K562 (cell line): ENCODE data around the gene NBR1. TPM values are rescaled to one million over a fixed set of nuclear protein-coding genes. Genes with fewer than 3 reads are reported as not detected.

Experiments
- ATAC-seq: fragments of 200-7000 bp; cut with Tn5 transposase; 3 replicates; pipeline ENCODE4 v1.9.1; 2020; ENCODE audit warnings: moderate library complexity
- BruUV-seq: library from RNA; stranded (reverse); fragments of 400-500 nt; replicated peaks from 2 replicates; lab custom pipeline; 2021; lab: Mats Ljungman, UMichigan
- CTCF ChIA-PET: fragments of 300-600 bp; formaldehyde crosslinking; extraction: SDS; loops from one replicate; lab custom pipeline; 2021; ENCODE audit warnings: low intra/inter-chr PET ratio; lab: Yijun Ruan, JAX
- POLR2A ChIA-PET: fragments of 300-600, 350-650 bp; sonication (Branson Sonifier 250); formaldehyde crosslinking; extraction: SDS; loops from one replicate; lab custom pipeline; 2021; ENCODE audit warnings: antibody characterized with exemption, inconsistent platforms; lab: Yijun Ruan, JAX
- DNase-seq, 4 experiments: peaks; one replicate each; pipeline versions ENCODE4 v3.0.0 to v3.0.0-alpha.2; 2011 to 2018; ENCODE audit warnings: low spot score in 3 of 4, mixed read lengths in 3 of 4; ENCODE audit errors: extremely low read depth in 1 of 4
- FAIRE-seq: peaks from 2 replicates; lab custom pipeline; 2011; peaks lifted over from hg19 to GRCh38; lab: Jason Lieb, UNC
- H2AFZ ChIP-seq: 2 replicates; pipeline ENCODE4 v1.6.0; 2011; ENCODE audit warnings: low read depth, low read length, control low read depth, inconsistent platforms
- H3K27ac ChIP-seq: fragments of 200-600 bp; 3 replicates; pipeline ENCODE4 v1.8.0; 2011; ENCODE audit warnings: low read depth, mild to moderate bottlenecking, control low read depth, inconsistent platforms, low read length, moderate library complexity, mixed read lengths; ENCODE audit errors: extremely low read depth
- H3K27me3 ChIP-seq, 2 experiments: fragments of 300-600 bp in 1 of 2; 2 replicates in 1 of 2; 3 replicates in 1 of 2; pipeline versions ENCODE4 v1.6.0 to v1.8.0; 2011; ENCODE audit warnings: inconsistent platforms in 2 of 2, low read length in 2 of 2, mild to moderate bottlenecking in 1 of 2, mixed read lengths in 1 of 2, moderate library complexity in 1 of 2; ENCODE audit not compliant: control insufficient read depth in 2 of 2, insufficient read depth in 2 of 2
- H3K36me3 ChIP-seq: fragments of 300-600 bp; 3 replicates; pipeline ENCODE4 v1.8.0; 2011; ENCODE audit warnings: mild to moderate bottlenecking, low read length, inconsistent platforms; ENCODE audit not compliant: control insufficient read depth, insufficient read depth
- H3K4me1 ChIP-seq, 2 experiments: fragments of 200-600 bp in 1 of 2; replicated peaks in 1 of 2; 2 replicates in 1 of 2; 3 replicates in 1 of 2; pipeline versions ENCODE4 v1.5.1 to v1.8.0; 2011; ENCODE audit warnings: inconsistent platforms in 2 of 2, low read length in 2 of 2, mild to moderate bottlenecking in 1 of 2, mixed read lengths in 1 of 2, moderate library complexity in 1 of 2; ENCODE audit not compliant: control insufficient read depth in 2 of 2, insufficient read depth in 2 of 2
- H3K4me2 ChIP-seq: 2 replicates; pipeline ENCODE4 v1.6.1; 2011; ENCODE audit warnings: low read length, control low read depth, inconsistent platforms, mixed read lengths; ENCODE audit not compliant: insufficient read depth
- H3K4me3 ChIP-seq: fragments of 200-600 bp; sonication (generic), shearing (Covaris generic); 2 replicates; pipeline ENCODE4 v1.5.1; 2016; ENCODE audit warnings: control low read depth, inconsistent platforms
- H3K79me2 ChIP-seq: fragments of 200-600 bp; 3 replicates; pipeline ENCODE4 v1.8.0; 2011; ENCODE audit warnings: low read length, inconsistent platforms; ENCODE audit not compliant: control insufficient read depth, insufficient read depth
- H3K9ac ChIP-seq, 2 experiments: 2 replicates each; pipeline versions ENCODE4 v1.6.0 to v1.6.1; 2011; ENCODE audit warnings: low read depth in 2 of 2, low read length in 2 of 2, control low read depth in 1 of 2, inconsistent platforms in 1 of 2, mild to moderate bottlenecking in 1 of 2, mixed read lengths in 1 of 2; ENCODE audit not compliant: insufficient read depth in 1 of 2
- H3K9me1 ChIP-seq: one replicate; pipeline ENCODE4 v1.6.0; 2011; ENCODE audit warnings: inconsistent platforms, mild to moderate bottlenecking, low read length, moderate library complexity; ENCODE audit not compliant: control insufficient read depth, insufficient read depth
- H3K9me3 ChIP-seq: replicated peaks from 2 replicates; pipeline ENCODE4 v1.5.1; 2011; ENCODE audit warnings: low read depth, low read length, inconsistent platforms; ENCODE audit not compliant: control insufficient read depth, insufficient read depth
- H4K20me1 ChIP-seq: replicated peaks from 2 replicates; pipeline ENCODE4 v1.6.1; 2011; ENCODE audit warnings: low read length, inconsistent platforms, mixed read lengths; ENCODE audit not compliant: control insufficient read depth, insufficient read depth
- FOXP1 ChIP-seq: sonication (generic); formaldehyde crosslinking; IDR thresholded peaks from 2 replicates; pipeline ENCODE4 v1.8.0; 2022; ENCODE audit warnings: mild to moderate bottlenecking, missing genetic modification reagents
- IRF2 ChIP-seq: sonication (generic); formaldehyde crosslinking; IDR thresholded peaks from 2 replicates; pipeline ENCODE4 v1.8.1; 2022; ENCODE audit warnings: mild to moderate bottlenecking, missing genetic modification reagents
- PRPF4 ChIP-seq: fragments of 200-400 bp; formaldehyde crosslinking; IDR thresholded peaks from one replicate; pipeline ENCODE4 v1.6.1; 2017; ENCODE audit warnings: low read length, low read depth, mild to moderate bottlenecking; ENCODE audit not compliant: insufficient read depth, poor library complexity, severe bottlenecking
- ZC3H4 ChIP-seq: sonication (generic); formaldehyde crosslinking; IDR thresholded peaks from 2 replicates; pipeline ENCODE4 v1.9.0; 2021; ENCODE audit warnings: missing genetic modification reagents, borderline replicate concordance
- WGBS: fragments of 100-300 bp; shearing (Covaris generic); methylation state at CpG from one replicate; pipeline ENCODE4 v1.1.6; 2016; ENCODE audit warnings: low coverage, mixed read lengths; ENCODE audit not compliant: insufficient coverage; ENCODE audit errors: missing lambda C conversion rate; 5-methylcytosine and 5-hydroxymethylcytosine counted together
- in situ Hi-C: fragments of 300-500 bp; cut with MboI; formaldehyde crosslinking; loops from 4 replicates; pipeline ENCODE4 v1.15.0; 2018; ENCODE audit warnings: inconsistent platforms, mixed read lengths
- intact Hi-C: fragments of 100-400 bp; cut with micrococcal nuclease; formaldehyde crosslinking; loops from 2 replicates; pipeline ENCODE4 v1.14.2; 2022
- polyA plus RNA-seq, 8 experiments: library from polyadenylated mRNA; depleted of rRNA in 4 of 8; stranded (reverse) in 5 of 8; unstranded in 3 of 8; fragments of >200 nt; fragmentation: Nextera tagmentation in 2 of 8; fragmentation: Illumina TruSeq in 1 of 8; extraction: Ambion mirVana in 2 of 8; extraction: Trizol in 1 of 8; gene quantifications; 2 replicates each; pipeline versions ENCODE4 v1.2.1 to v1.2.3, GENCODE V29; 2011 to 2014; ENCODE audit warnings: inconsistent platforms in 1 of 8, missing spikeins in 1 of 8
- total RNA-seq, 7 experiments: library from RNA; depleted of rRNA in 6 of 7; stranded (reverse); fragments of >200 nt in 6 of 7; fragmentation: Illumina TruSeq in 2 of 7; extraction: Trizol in 2 of 7; gene quantifications; 2 replicates each; pipeline versions ENCODE4 v1.2.1 to v1.2.3, GENCODE V29; 2011 to 2021; ENCODE audit warnings: low replicate concordance in 1 of 7
- TF ChIP-seq, protein P1 (sequence below): sonication (generic); formaldehyde crosslinking; IDR thresholded peaks from 2 replicates; pipeline ENCODE4 v1.8.0; 2023; ENCODE audit warnings: mild to moderate bottlenecking, missing genetic modification reagents
- TF ChIP-seq, protein P2 (sequence below): fragments of 200-800 bp; sonication (Bioruptor generic); IDR thresholded peaks from 2 replicates; pipeline ENCODE4 v1.6.1; 2017; ENCODE audit warnings: missing genetic modification characterization, missing compliant biosample characterization

Gene NBR1
- total and polyA plus RNA-seq, 9 of the 15 experiments (the other 6 are each of a cell fraction or from before 2014, with no cell fraction given), result 4.2 to 70.1 (median 39.9) TPM

DNA sequence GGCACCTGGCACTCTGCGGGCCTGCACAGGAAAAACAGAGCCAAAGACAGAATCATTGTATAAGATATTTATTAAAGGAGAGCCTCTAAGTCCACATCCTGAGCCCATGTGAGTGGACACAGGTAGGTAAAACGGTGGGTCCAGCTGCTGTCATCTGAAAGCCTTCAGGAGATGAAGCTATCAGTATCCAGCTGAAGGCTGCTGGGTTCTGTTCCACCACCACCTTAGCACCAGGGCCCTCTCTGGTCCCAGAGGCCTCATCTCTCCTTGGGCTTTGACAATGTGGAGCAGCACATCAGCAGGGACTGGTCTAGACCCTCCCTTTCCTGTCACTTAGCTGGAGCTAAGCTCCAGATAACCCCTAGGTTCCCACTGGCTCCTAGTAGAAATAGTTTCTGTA lies 48.0 kb downstream of the NBR1 start:
- H3K9ac ChIP-seq, result no peak overlapping the region
- H3K36me3 ChIP-seq, result no peaks in the 10 kb centered on the region
- H2AFZ ChIP-seq, result no peak overlapping the region
- H3K27ac ChIP-seq, result no peak overlapping the region
- 0 out of 5 replicates have a peak, but pooled peaks cover 0 to 6% of the 10 kb centered on the region in 2 experiments for H3K27me3 ChIP-seq
- ChIA-PET CTCF (no interaction called here), POLR2A (interaction anchor here (1.1 to 7.6 kb wide), 2 partner anchors 19 to 98 kb away, joined by 6 to 89 read pairs; no protein-coding TSS in a partner anchor)
- in situ Hi-C loops, result no loop called here
- TF ChIP-seq FOXP1 (no peak), IRF2 (CRISPR knock-in tag) (no peak), PRPF4 (no peak), ZC3H4 (no peak)
- TF ChIP-seq, protein P1, sequence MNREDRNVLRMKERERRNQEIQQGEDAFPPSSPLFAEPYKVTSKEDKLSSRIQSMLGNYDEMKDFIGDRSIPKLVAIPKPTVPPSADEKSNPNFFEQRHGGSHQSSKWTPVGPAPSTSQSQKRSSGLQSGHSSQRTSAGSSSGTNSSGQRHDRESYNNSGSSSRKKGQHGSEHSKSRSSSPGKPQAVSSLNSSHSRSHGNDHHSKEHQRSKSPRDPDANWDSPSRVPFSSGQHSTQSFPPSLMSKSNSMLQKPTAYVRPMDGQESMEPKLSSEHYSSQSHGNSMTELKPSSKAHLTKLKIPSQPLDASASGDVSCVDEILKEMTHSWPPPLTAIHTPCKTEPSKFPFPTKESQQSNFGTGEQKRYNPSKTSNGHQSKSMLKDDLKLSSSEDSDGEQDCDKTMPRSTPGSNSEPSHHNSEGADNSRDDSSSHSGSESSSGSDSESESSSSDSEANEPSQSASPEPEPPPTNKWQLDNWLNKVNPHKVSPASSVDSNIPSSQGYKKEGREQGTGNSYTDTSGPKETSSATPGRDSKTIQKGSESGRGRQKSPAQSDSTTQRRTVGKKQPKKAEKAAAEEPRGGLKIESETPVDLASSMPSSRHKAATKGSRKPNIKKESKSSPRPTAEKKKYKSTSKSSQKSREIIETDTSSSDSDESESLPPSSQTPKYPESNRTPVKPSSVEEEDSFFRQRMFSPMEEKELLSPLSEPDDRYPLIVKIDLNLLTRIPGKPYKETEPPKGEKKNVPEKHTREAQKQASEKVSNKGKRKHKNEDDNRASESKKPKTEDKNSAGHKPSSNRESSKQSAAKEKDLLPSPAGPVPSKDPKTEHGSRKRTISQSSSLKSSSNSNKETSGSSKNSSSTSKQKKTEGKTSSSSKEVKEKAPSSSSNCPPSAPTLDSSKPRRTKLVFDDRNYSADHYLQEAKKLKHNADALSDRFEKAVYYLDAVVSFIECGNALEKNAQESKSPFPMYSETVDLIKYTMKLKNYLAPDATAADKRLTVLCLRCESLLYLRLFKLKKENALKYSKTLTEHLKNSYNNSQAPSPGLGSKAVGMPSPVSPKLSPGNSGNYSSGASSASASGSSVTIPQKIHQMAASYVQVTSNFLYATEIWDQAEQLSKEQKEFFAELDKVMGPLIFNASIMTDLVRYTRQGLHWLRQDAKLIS, result no peak
- TF ChIP-seq, protein P2, sequence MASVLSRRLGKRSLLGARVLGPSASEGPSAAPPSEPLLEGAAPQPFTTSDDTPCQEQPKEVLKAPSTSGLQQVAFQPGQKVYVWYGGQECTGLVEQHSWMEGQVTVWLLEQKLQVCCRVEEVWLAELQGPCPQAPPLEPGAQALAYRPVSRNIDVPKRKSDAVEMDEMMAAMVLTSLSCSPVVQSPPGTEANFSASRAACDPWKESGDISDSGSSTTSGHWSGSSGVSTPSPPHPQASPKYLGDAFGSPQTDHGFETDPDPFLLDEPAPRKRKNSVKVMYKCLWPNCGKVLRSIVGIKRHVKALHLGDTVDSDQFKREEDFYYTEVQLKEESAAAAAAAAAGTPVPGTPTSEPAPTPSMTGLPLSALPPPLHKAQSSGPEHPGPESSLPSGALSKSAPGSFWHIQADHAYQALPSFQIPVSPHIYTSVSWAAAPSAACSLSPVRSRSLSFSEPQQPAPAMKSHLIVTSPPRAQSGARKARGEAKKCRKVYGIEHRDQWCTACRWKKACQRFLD (CRISPR knock-in tag), result no peak
- no peak overlapping the region for H3K4me2 ChIP-seq
- intact Hi-C loops, result no loop called here
- no peaks in the 10 kb centered on the region for H3K9me1 ChIP-seq
- H3K4me3 ChIP-seq, result no peak overlapping the region
- DNase-seq (no peak), FAIRE-seq (peak; percentile 60), ATAC-seq (no peak; the same call in 2 of the 3 replicates)
- WGBS, result 35% methylated on average over 2 of the region's 2 CpGs
- no peaks in the 10 kb centered on the region for H3K79me2 ChIP-seq
- no peaks in the 10 kb centered on the region for H4K20me1 ChIP-seq
- no peaks in the 10 kb centered on the region for H3K9me3 ChIP-seq
- no TSS peak for BruUV-seq
- 0 out of 5 replicates have a peak, but pooled peaks cover 3 to 5% of the 10 kb centered on the region in 2 experiments for H3K4me1 ChIP-seq
